Colonic mucosa (tissue), 4 donors: ENCODE measurements around the gene GAL3ST1. TPM values are rescaled to one million over a fixed set of nuclear protein-coding genes. Genes with fewer than 3 reads are reported as not detected.
A peak's percentile ranks its signal among the peaks of the same experiment; 100 is the strongest.
"Not testable (repeated sequence)": the region's sequence is repeated elsewhere in the genome, so short reads cannot be mapped to it uniquely, and the experiment has no call there.

Experiments
- DNase-seq: peaks from one replicate; pipeline ENCODE4 v3.0.0-alpha.2; 2020
- H3K27ac ChIP-seq: fragments of 200-600 bp; one replicate; pipeline ENCODE4 v1.8.0; 2021
- H3K27me3 ChIP-seq: fragments of 200-600 bp; one replicate; pipeline ENCODE4 v1.8.0; 2021
- H3K36me3 ChIP-seq: fragments of 200-600 bp; one replicate; pipeline ENCODE4 v1.8.0; 2021
- H3K4me1 ChIP-seq: fragments of 200-600 bp; one replicate; pipeline ENCODE4 v1.8.0; 2021; ENCODE audit warnings: mild to moderate bottlenecking
- H3K4me3 ChIP-seq: fragments of 200-600 bp; one replicate; pipeline ENCODE4 v1.8.0; 2021
- H3K9ac ChIP-seq, 2 donors: one replicate each; pipeline ENCODE4 v1.7.0; 2013; ENCODE audit warnings: control low read depth in 2 of 2, low read depth in 2 of 2, low read length in 2 of 2
- H3K9me3 ChIP-seq: fragments of 200-600 bp; one replicate; pipeline ENCODE4 v1.8.0; 2021
- CTCF ChIP-seq: fragments of 200-600 bp; IDR thresholded peaks from one replicate; pipeline ENCODE4 v1.8.0; 2022; ENCODE audit warnings: antibody characterized with exemption, mild to moderate bottlenecking
- intact Hi-C: fragments of 100-400 bp; cut with DNase I; formaldehyde crosslinking; loops from one replicate; pipeline ENCODE4 v1.14.1; 2022
- total RNA-seq, 2 donors: library from RNA; stranded (reverse); fragmentation: NEBNext Ultra II Directional in 1 of 2; extraction: Animal tissue kit (Norgen Biotek cat#: 25700) in 1 of 2; gene quantifications; one replicate each; pipeline ENCODE4 v1.2.1, GENCODE V29; 2021
- donor health status: healthy.
- donor health status: DM: no; HTN: no; CAD: no.
- donor health status: DM: no; HTN: no; CAD: no.

The GAL3ST1 gene
- 10 to 100 TPM; 13.4 to 18.8 TPM for total RNA-seq

- Histone ChIP-seq H3K9me3 (no peaks in the 10 kb centered on the region), H3K36me3 (peaks cover 2% of the 10 kb centered on the region), H3K4me1 (no peaks in the 10 kb centered on the region), H3K9ac (peak within 1 kb of the TSS in 1 of 2 donors; percentile 63), H3K27ac (peak within 1 kb of the TSS; percentile 62), H3K4me3 (peak within 1 kb of the TSS; percentile 24), H3K27me3 (no peaks in the 10 kb centered on the region)
- peak; percentile 80 for DNase-seq
- intact Hi-C loops: no loop called here
- TF ChIP-seq CTCF: no peak
Observed at GRCh38 chr22:30574095-30574981, at the start of gene GAL3ST1. Gene GAL3ST1 (minus strand): TSS chr22:30574665. CDS start chr22:30557392, 17,273 bp downstream.

- H3K4me3 ChIP-seq, H3K9ac ChIP-seq, H3K36me3 ChIP-seq, H3K27ac ChIP-seq, H3K4me1 ChIP-seq, H3K9me3 ChIP-seq, H3K27me3 ChIP-seq, DNase-seq: not testable (repeated sequence)
- intact Hi-C loops: loop anchor here (10.0 kb wide), 1 partner anchor 285 kb away; no protein-coding TSS in a partner anchor
Observed at GRCh38 chr22:30619909-30620308, 45.4 kb upstream of the GAL3ST1 start.

- H3K4me1 ChIP-seq: no peaks in the 10 kb centered on the region
- no peaks in the 10 kb centered on the region for H3K9me3 ChIP-seq
- intact Hi-C loops: no loop called here
- no peak for DNase-seq
- no peak for TF ChIP-seq CTCF
- no peak overlapping the region for H3K9ac ChIP-seq
- H3K27me3 ChIP-seq: no peaks in the 10 kb centered on the region
- H3K4me3 ChIP-seq: no peak overlapping the region
- no peak overlapping the region for H3K27ac ChIP-seq
- no peaks in the 10 kb centered on the region for H3K36me3 ChIP-seq
Observed at GRCh38 chr22:30617819-30618218, 43.4 kb upstream of the GAL3ST1 start.

GRCh38 chr22:30615543-30615954 is 41.1 kb upstream of the GAL3ST1 start:
- no peak overlapping the region for H3K9ac ChIP-seq
- no peak overlapping the region for H3K27ac ChIP-seq
- DNase-seq: no peak
- no peaks in the 10 kb centered on the region for H3K27me3 ChIP-seq
- no peak for TF ChIP-seq CTCF
- H3K36me3 ChIP-seq: no peaks in the 10 kb centered on the region
- no peaks in the 10 kb centered on the region for H3K4me1 ChIP-seq
- intact Hi-C loops: no loop called here
- H3K9me3 ChIP-seq: no peaks in the 10 kb centered on the region
- no peak overlapping the region for H3K4me3 ChIP-seq

- Histone ChIP-seq H3K9ac (no peak overlapping the region), H3K4me3 (no peak overlapping the region), H3K27ac (no peak overlapping the region), H3K9me3 (no peaks in the 10 kb centered on the region), H3K27me3 (no peaks in the 10 kb centered on the region), H3K36me3 (no peaks in the 10 kb centered on the region), H3K4me1 (no peaks in the 10 kb centered on the region)
- intact Hi-C loops: no loop called here
- DNase-seq: no peak
- TF ChIP-seq CTCF: no peak
Observed at GRCh38 chr22:30614879-30615278, 40.4 kb upstream of the GAL3ST1 start.

GRCh38 chr22:30614268-30614667 is 39.8 kb upstream of the GAL3ST1 start:
- Histone ChIP-seq H3K9me3 (no peaks in the 10 kb centered on the region), H3K9ac (no peak overlapping the region), H3K4me3 (no peak overlapping the region), H3K4me1 (no peaks in the 10 kb centered on the region), H3K27me3 (no peaks in the 10 kb centered on the region), H3K36me3 (no peaks in the 10 kb centered on the region), H3K27ac (no peak overlapping the region)
- intact Hi-C loops: no loop called here
- TF ChIP-seq CTCF: no peak
- no peak for DNase-seq
